PC-3 (cell line): ENCODE results near the gene HMGCS1. TPM values are rescaled to one million over a fixed set of nuclear protein-coding genes. Genes with fewer than 3 reads are reported as not detected.

Experiments used
- ATAC-seq: fragments of 200-7000 bp; cut with Tn5 transposase; 2 replicates; pipeline ENCODE4 v1.9.1; 2020; ENCODE audit warnings: mild to moderate bottlenecking, moderate library complexity
- BruUV-seq: library from RNA; stranded (reverse); fragments of 400-500 nt; replicated peaks from 2 replicates; lab custom pipeline; 2021; lab: Mats Ljungman, UMichigan
- CTCF ChIA-PET: fragments of 300-600 bp; sonication (Branson Sonifier 250); formaldehyde crosslinking; loops from one replicate; lab custom pipeline; 2022; ENCODE audit warnings: antibody characterized with exemption; lab: Charles Lee
- POLR2A ChIA-PET: fragments of 300-600 bp; sonication (Branson Sonifier 250); formaldehyde crosslinking; loops from one replicate; lab custom pipeline; 2022; ENCODE audit warnings: antibody characterized with exemption; ENCODE audit not compliant: unreplicated experiment; lab: Charles Lee
- DNase-seq: peaks from one replicate; pipeline ENCODE4 v3.0.0-alpha.2; 2015
- H2AFZ ChIP-seq: fragments of 300-600 bp; sonication (generic); 2 replicates; pipeline ENCODE4 v1.6.0; 2016; ENCODE audit warnings: antibody characterized with exemption, low read length
- H3F3A ChIP-seq: fragments of 300-600 bp; sonication (generic); one replicate; pipeline ENCODE4 v1.6.0; 2017; ENCODE audit warnings: antibody characterized with exemption, low read length, control low read depth, mild to moderate bottlenecking; ENCODE audit not compliant: unreplicated experiment
- H3K27ac ChIP-seq: fragments of 300-600 bp; sonication (generic); 2 replicates; pipeline ENCODE4 v1.5.1; 2016; ENCODE audit warnings: mild to moderate bottlenecking, low read length
- H3K27me3 ChIP-seq: fragments of 300-600 bp; sonication (generic); 2 replicates; pipeline ENCODE4 v1.6.1; 2016; ENCODE audit warnings: low read length, mixed read lengths
- H3K36me3 ChIP-seq: fragments of 300-600 bp; sonication (generic); 2 replicates; pipeline ENCODE4 v1.6.1; 2016; ENCODE audit warnings: low read depth, mixed run types, low read length, mixed read lengths
- H3K4me1 ChIP-seq: fragments of 300-600 bp; sonication (generic); 2 replicates; pipeline ENCODE4 v1.5.1; 2016; ENCODE audit warnings: low read length; ENCODE audit not compliant: insufficient read depth
- H3K4me2 ChIP-seq: fragments of 300-600 bp; sonication (generic); 2 replicates; pipeline ENCODE4 v1.6.0; 2016; ENCODE audit warnings: low read length
- H3K4me3 ChIP-seq: fragments of 300-600 bp; sonication (generic); 2 replicates; pipeline ENCODE4 v1.5.1; 2016; ENCODE audit warnings: mild to moderate bottlenecking, low read length, mixed read lengths
- H3K79me2 ChIP-seq: fragments of 300-600 bp; sonication (generic); 2 replicates; pipeline ENCODE4 v1.6.1; 2017; ENCODE audit warnings: low read length, mixed read lengths
- H3K9ac ChIP-seq: fragments of 300-600 bp; sonication (generic); 2 replicates; pipeline ENCODE4 v1.6.0; 2016; ENCODE audit warnings: mild to moderate bottlenecking, low read length
- H3K9me2 ChIP-seq: fragments of 300-600 bp; sonication (generic); replicated peaks from 2 replicates; pipeline ENCODE4 v1.6.1; 2016; ENCODE audit warnings: mixed run types, low read length, mixed read lengths
- H3K9me3 ChIP-seq: fragments of 300-600 bp; sonication (generic); 2 replicates; pipeline ENCODE4 v1.6.1; 2016; ENCODE audit warnings: low read length, mixed read lengths
- H4K20me1 ChIP-seq: fragments of 300-600 bp; sonication (generic); 2 replicates; pipeline ENCODE4 v1.6.1; 2016; ENCODE audit warnings: low read length, mixed read lengths
- CTCF ChIP-seq: fragments of 300-600 bp; sonication (generic); conservative IDR thresholded peaks from 2 replicates; pipeline ENCODE4 v1.5.1; 2017; ENCODE audit warnings: antibody characterized with exemption, low read depth, mild to moderate bottlenecking, low read length
- EZH2 ChIP-seq: fragments of 300-600 bp; sonication (generic); IDR thresholded peaks from one replicate; pipeline ENCODE4 v1.6.1; 2017; ENCODE audit warnings: antibody characterized with exemption, mild to moderate bottlenecking, low read length; ENCODE audit not compliant: unreplicated experiment
- EZH2phosphoT487 ChIP-seq: fragments of 300-600 bp; sonication (generic); IDR thresholded peaks from 2 replicates; pipeline ENCODE4 v1.6.1; 2018; ENCODE audit warnings: mild to moderate bottlenecking, antibody characterized with exemption, low read length, borderline replicate concordance
- intact Hi-C: fragments of 100-400 bp; cut with micrococcal nuclease; formaldehyde crosslinking; loops from 2 replicates; pipeline ENCODE4 v1.9.0; 2023
- total RNA-seq: library from RNA; depleted of rRNA; stranded (reverse); fragments of >200 nt; gene quantifications from 2 replicates; pipeline ENCODE4 v1.2.3, GENCODE V29; 2014

The HMGCS1 gene
- total RNA-seq, 1 experiment from 2014 or later: 39.7 TPM

- Histone ChIP-seq H3K9me3 (no peaks in the 10 kb centered on the region), H3K4me3 (no peak overlapping the region), H3K27me3 (no peaks in the 10 kb centered on the region), H3K36me3 (no peaks in the 10 kb centered on the region), H4K20me1 (no peaks in the 10 kb centered on the region), H3F3A (no peaks in the 10 kb centered on the region), H3K9me2 (no peaks in the 10 kb centered on the region), H3K79me2 (no peaks in the 10 kb centered on the region), H3K4me1 (no peaks in the 10 kb centered on the region), H3K27ac (no peak overlapping the region), H3K9ac (no peak overlapping the region), H2AFZ (no peak overlapping the region), H3K4me2 (no peak overlapping the region)
- intact Hi-C loops: no loop called here
- no TSS peak for BruUV-seq
- ATAC-seq (no peak), DNase-seq (no peak)
- ChIA-PET POLR2A (no interaction called here), CTCF (no interaction called here)
- TF ChIP-seq EZH2phosphoT487: no peak
- no peak for TF ChIP-seq EZH2
- no peak for TF ChIP-seq CTCF
Observed at GRCh38 chr5:43258116-43258515, 55.1 kb downstream of the HMGCS1 start.

- BruUV-seq: no TSS peak
- Histone ChIP-seq H3K4me3 (no peak overlapping the region), H3K9me2 (no peaks in the 10 kb centered on the region), H3K79me2 (no peaks in the 10 kb centered on the region), H3F3A (no peaks in the 10 kb centered on the region), H3K36me3 (no peaks in the 10 kb centered on the region), H3K9ac (no peak overlapping the region), H3K4me2 (no peak overlapping the region), H3K27ac (no peak overlapping the region), H3K4me1 (no peaks in the 10 kb centered on the region), H4K20me1 (no peaks in the 10 kb centered on the region), H2AFZ (no peak overlapping the region), H3K27me3 (no peaks in the 10 kb centered on the region), H3K9me3 (no peaks in the 10 kb centered on the region)
- ChIA-PET POLR2A (no interaction called here), CTCF (no interaction called here)
- no peak for DNase-seq
- intact Hi-C loops: no loop called here
- TF ChIP-seq CTCF: no peak
- TF ChIP-seq EZH2: no peak
- no peak for TF ChIP-seq EZH2phosphoT487
- no peak for ATAC-seq
Observed at GRCh38 chr5:43256261-43256966, 56.8 kb downstream of the HMGCS1 start.

GRCh38 chr5:43255704-43256103, 57.5 kb downstream of the HMGCS1 start:
- Histone ChIP-seq H3K79me2 (no peaks in the 10 kb centered on the region), H3K36me3 (no peaks in the 10 kb centered on the region), H3K9me3 (no peaks in the 10 kb centered on the region), H3K4me3 (no peak overlapping the region), H3K9me2 (no peaks in the 10 kb centered on the region), H3K27ac (no peak overlapping the region), H2AFZ (no peak overlapping the region), H3K9ac (no peak overlapping the region), H3K4me1 (no peaks in the 10 kb centered on the region), H4K20me1 (no peaks in the 10 kb centered on the region), H3K4me2 (no peak overlapping the region), H3F3A (no peaks in the 10 kb centered on the region), H3K27me3 (no peaks in the 10 kb centered on the region)
- ChIA-PET CTCF (no interaction called here), POLR2A (no interaction called here)
- DNase-seq (no peak), ATAC-seq (no peak)
- intact Hi-C loops: no loop called here
- no TSS peak for BruUV-seq
- TF ChIP-seq CTCF (no peak), EZH2phosphoT487 (no peak), EZH2 (no peak)
